SHP77 (cell line): ENCODE results near the gene HOXA10.
A peak's percentile ranks its signal among the peaks of the same experiment; 100 is the strongest.

Experiments used
- DNase-seq, 2 experiments: peaks; one replicate each; lab custom pipeline; 2025; lab: John Stamatoyannopoulos, UW

Gene HOXA10

GRCh38 chr7:27203964-27204594 lies 30.0 kb upstream of the HOXA10 start:
- DNase-seq: no peak

DNA sequence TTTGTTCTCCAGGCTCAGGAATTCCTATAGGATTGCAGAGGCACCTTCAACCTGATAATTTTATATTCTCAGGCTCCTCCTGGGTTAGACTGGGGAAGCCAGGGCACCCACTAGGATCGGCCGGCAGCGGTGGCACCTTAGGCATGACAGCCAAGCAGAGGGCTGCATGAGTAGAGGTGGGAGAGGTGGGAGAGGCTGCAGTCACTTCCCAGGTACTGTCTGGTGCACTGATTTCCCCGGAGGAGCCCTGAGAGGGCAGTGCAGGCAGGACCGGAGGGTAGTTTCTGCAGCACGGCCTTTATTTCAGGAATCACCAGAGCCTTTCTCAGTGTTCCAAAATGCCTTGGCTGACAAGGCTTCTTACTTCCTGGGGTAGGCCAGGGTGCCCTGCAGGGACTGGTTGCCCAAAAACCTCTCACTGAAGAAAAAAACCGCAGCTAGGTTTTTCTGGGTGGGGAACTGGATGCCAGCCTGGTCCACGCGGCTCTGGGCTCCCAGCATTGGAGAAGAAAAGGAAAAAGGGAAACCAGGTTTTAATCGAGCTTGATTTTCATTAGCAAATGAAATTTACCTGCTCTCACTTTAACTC lies 29.3 kb upstream of the HOXA10 start:
- DNase-seq: no peak

DNA sequence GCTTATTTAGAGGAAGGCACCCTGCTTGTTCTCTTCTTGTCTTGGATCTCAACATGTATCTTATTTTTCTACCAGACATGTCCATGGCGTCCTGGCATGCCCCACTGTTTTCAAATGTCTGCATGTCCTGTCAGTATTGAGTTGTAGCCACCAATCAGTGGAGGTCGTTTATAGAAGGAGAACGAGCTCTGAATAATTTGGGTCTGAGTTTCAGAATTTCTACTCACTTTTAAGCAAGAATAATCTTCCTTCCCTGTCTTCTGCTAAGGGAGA lies 28.7 kb upstream of the HOXA10 start:
- no peak for DNase-seq

DNA sequence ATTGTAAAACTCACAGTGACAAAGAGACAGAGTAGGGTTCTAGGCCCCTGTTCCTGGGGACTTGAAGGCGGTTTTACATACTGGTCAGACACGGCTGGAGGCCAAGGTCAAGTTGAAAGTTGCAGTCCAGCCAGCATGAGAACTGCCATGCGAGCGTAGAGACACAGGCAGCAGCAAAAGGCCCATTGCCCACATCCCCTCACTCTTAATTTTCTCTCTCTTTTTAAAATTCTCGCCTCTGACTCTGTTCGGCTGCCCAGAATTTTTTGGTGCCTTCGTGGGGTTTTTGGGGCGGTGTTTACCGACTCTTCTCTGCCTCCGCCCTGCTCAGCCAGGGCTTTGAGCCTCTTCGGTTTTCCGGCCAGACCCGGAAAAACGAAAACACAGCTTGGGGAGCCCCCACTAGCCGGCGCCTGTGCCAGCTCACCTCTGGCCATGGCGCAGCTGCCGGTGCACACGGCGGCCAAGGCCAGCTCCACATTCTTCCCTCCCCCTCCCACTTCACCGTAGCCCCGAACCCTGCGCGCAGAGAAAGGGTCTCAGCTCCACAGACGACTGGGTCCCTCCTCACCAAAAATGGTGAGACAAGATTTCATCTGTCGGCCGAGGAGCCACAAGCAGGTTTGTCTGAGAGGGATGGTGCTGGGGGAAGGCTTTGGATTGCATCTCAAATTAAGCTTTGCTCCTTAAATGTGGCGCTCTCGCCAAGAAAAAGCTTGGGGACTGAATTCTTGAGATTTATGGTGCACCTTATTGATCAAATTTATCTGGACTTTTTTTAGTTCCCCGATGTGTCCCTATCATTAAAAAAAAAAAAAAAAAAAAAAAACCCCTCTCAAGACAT lies 28.1 kb upstream of the HOXA10 start:
- no peak for DNase-seq

- DNase-seq: no peak
Observed at GRCh38 chr7:27201580-27202017, 27.5 kb upstream of the HOXA10 start.

DNA sequence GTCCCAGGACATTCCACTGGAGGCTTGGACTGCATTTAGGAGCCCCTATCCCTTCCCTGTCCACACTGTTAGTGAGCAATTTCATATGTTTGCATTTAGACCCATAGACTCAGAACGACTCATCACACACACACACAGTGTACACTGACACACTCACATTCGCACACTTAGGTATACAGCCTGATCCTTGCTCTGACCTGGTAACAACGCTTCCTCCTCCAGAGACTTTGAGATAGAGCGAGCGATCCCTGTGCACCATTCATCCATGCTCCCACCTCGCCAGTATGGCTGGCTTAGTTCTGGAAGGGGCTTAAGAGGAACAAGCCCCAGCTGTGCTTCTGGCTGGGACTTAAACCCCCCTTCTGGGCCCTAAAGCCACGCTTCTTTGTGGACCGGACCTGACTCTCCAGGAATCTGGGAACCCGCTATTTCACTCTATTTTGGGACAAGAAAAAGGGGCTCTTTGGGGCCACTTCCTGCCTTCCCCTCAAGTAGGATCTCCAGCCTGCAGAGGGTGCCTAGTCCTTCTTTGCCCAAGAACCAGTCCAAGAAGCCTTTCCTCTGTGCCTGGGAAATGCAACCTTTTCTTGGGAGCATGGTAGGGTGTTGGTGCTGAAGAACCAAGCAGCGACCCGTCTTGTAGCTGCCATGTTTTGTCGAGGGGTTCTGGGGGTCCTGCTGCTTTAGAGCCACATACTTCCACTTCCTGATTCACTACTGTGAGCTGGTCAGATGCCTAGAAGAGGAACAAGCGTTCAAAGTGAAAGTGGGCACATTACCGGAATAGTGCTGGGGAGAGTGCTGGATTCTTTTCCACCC lies 26.9 kb upstream of the HOXA10 start:
- no peak for DNase-seq

GRCh38 chr7:27199849-27200760 lies 26.0 kb upstream of the HOXA10 start, which contains the start of gene HOXA13:
Gene HOXA13 (minus strand): TSS chr7:27200091. CDS start chr7:27200077, 14 bp downstream.
- DNase-seq: no peak

GRCh38 chr7:27198871-27199801 lies 25.0 kb upstream of the HOXA10 start:
- DNase-seq: no peak

DNA sequence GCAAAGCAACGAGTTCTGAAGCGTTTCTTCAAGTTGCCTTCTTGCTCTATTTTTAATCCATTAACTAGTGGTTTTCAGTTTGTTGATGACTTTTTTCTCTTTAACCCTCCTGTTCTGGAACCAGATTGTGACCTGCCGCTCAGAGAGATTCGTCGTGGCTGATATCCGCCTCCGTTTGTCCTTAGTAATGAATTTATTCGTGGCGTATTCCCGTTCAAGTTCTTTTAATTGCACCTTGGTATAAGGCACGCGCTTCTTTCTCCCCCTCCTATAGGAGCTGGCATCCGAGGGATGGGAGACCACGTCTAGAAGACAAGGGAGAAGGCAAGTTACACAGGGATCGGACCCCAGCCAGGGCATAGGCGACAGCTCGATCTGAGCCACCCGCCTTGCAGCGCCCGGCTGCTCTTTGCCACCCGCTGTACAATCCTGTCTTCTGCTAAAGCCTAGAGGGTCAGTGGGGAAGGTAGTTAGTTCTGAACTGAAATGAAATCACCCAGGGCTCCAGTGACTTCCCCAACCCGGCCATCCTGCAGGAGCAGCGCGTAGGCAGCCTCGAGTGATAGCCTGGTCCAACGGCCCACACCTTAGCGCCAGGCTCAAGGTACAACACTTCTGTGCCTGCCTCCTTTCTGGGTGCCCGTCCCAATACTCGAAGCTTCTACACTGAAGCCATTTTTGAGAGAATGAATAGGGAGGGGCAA lies 24.2 kb upstream of the HOXA10 start:
- DNase-seq: no peak

- no peak for DNase-seq
Observed at GRCh38 chr7:27197137-27198042, 23.3 kb upstream of the HOXA10 start.

- peak; percentile 66 to 77 for DNase-seq
Observed at GRCh38 chr7:27196287-27196767, 22.2 kb upstream of the HOXA10 start.

DNA sequence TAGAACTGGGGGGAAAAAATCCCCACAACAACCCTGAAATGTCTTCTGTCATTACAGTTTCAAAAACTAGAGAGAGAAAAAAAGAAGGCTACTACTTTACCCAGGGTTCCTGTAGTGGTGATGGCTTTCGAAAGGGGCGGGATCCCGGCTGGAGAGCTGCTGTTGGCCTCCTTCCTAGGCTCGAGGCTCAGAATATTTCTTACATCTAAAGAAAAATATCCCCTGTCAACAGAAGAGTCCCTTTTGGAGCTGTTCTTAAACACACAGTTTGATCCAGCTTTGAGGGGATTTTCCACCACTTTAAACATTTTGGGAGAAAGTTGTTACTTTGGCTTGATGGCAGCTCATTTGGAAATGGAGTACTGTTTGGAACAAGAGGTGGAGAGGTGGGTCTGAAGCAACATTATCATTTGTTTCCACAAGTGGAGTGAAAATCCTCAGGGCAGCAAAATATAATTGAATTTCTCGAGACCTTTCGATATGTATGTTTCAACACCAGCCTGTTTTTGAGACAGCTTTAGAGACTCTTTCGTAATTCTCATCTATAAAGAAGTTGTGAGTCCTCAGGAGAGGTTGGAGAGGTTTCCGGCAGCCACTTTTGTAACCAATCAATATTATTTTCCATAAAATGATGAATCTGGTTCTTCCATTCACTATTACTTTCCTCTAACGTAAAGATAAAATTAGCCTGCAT lies 20.7 kb upstream of the HOXA10 start:
- DNase-seq: no peak

DNA sequence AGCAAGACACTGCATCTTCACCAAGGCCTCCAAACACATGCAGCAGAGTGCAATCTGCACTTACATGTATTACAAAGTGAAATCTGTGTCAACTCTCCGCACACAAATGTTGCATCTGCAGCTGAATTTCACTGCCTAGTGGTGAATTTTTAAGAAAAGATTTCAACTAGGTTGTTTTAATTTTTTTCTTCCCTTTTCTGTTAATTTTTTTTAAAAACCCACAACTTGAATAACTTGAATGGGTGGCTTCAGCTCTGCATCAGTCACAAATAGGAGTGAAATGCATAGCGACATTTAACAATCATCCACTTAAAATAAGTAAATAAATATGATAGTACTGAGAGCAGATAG lies 19.9 kb upstream of the HOXA10 start:
- no peak for DNase-seq

GRCh38 chr7:27193335-27194001 lies 19.3 kb upstream of the HOXA10 start:
- no peak for DNase-seq

- DNase-seq: no peak
Observed at GRCh38 chr7:27192546-27193334, 18.6 kb upstream of the HOXA10 start.

DNA sequence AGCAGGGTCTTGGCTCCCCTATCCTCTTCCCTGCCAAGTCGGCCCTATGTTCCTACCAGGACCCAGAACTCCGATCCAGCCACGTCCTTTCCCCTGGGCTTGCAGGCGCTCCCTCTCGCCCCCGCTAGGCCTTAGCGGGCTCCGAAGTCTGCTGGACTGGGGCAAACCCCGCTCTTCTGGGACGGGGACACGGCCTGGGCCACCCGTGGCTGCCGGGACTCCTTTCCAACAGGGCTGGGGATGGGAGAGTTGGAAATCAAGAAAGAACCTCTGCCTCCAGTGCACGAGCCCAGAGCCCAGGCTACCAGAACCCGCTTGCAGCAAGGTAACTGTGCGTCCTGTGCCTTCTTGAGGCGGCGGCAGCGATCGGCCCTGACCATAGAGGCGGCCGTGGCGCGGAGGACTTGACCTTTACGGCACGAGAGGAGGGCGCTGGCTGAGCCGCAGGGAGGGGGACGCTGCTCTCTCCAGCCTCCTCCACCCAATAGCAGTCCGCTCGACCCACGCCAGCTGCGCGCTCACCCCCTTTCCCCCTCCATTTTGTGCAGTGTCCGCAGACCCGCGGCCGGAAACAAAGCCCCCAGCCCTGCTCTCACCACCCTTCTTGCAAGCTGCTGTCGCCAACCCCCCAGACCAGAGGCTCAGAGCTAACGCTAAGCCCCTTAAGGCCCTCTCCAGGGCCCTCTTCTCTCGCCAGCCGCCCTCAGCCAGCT lies 17.9 kb upstream of the HOXA10 start:
- DNase-seq: no peak
